ENCODE results near the gene WDHD1.
"Not testable (repeated sequence)": the region's sequence is repeated elsewhere in the genome, so short reads cannot be mapped to it uniquely, and the experiment has no call there.

The WDHD1 gene

GRCh38 chr14:55038708-55039107, 11.8 kb upstream of the WDHD1 start:
- TF ChIP-seq CTCF (IDR thresholded peaks at IDR 0.05; ENCODE audit: insufficient read depth, low read length, poor library complexity, severe bottlenecking): no peak
- TF ChIP-seq EZH2phosphoT487 (conservative IDR thresholded peaks at IDR 0.05; ENCODE audit: low read length): no peak
- H3K9me3 ChIP-seq (ENCODE audit: insufficient read depth, low read length): no peaks in the 10 kb centered on the region
- H3K9ac ChIP-seq (ENCODE audit: low read length): no peak overlapping the region
- peaks cover 37% of the 10 kb centered on the region for H3K36me3 ChIP-seq (ENCODE audit: low read length)
- no peak overlapping the region for H3K27ac ChIP-seq (ENCODE audit: low read depth, low read length)
- H4K20me1 ChIP-seq (ENCODE audit: low read depth, low read length): no peaks in the 10 kb centered on the region
- H3K79me2 ChIP-seq (ENCODE audit: insufficient read depth, low read length): peaks cover 84% of the 10 kb centered on the region
- peaks cover 6% of the 10 kb centered on the region; the same call in 1 of the 2 replicates for H3F3A ChIP-seq (ENCODE audit: insufficient read depth)
- H3K9me2 ChIP-seq (replicated peaks; ENCODE audit: insufficient read depth, low read length): no peaks in the 10 kb centered on the region
- H3K4me2 ChIP-seq (ENCODE audit: low read depth, low read length, poor library complexity, severe bottlenecking): no peak overlapping the region
- H3K4me3 ChIP-seq (ENCODE audit: insufficient read depth, low read length, poor library complexity, severe bottlenecking): no peak overlapping the region
- H2AFZ ChIP-seq (ENCODE audit: low read depth, low read length, severe bottlenecking): no peak overlapping the region
- no peaks in the 10 kb centered on the region for H3K27me3 ChIP-seq (ENCODE audit: low read length)

GRCh38 chr14:55037995-55038394, 11.1 kb upstream of the WDHD1 start:
- not testable (repeated sequence) for H3K9ac ChIP-seq (ENCODE audit: low read length); H2AFZ ChIP-seq (ENCODE audit: low read depth, low read length, severe bottlenecking); H3K9me3 ChIP-seq (ENCODE audit: insufficient read depth, low read length); H3K4me3 ChIP-seq (ENCODE audit: insufficient read depth, low read length, poor library complexity, severe bottlenecking); H3K9me2 ChIP-seq (replicated peaks; ENCODE audit: insufficient read depth, low read length); H3K4me2 ChIP-seq (ENCODE audit: low read depth, low read length, poor library complexity, severe bottlenecking); H4K20me1 ChIP-seq (ENCODE audit: low read depth, low read length); H3F3A ChIP-seq (ENCODE audit: insufficient read depth); H3K27ac ChIP-seq (ENCODE audit: low read depth, low read length); H3K27me3 ChIP-seq (ENCODE audit: low read length)
- H3K36me3 ChIP-seq (ENCODE audit: low read length): peaks cover 35% of the 10 kb centered on the region
- peaks cover 87% of the 10 kb centered on the region for H3K79me2 ChIP-seq (ENCODE audit: insufficient read depth, low read length)

- Histone ChIP-seq H3K27ac (ENCODE audit: low read depth, low read length) (peak overlapping the region; percentile 18; the same call in 1 of the 2 replicates), H3K36me3 (ENCODE audit: low read length) (peaks cover 27% of the 10 kb centered on the region; the same call in 1 of the 2 replicates)
Measured at GRCh38 chr14:55031190-55031589, 4.3 kb upstream of the WDHD1 start.

More at GRCh38 chr14:55031190-55031589, 4.3 kb upstream of the WDHD1 start:
- no peak overlapping the region for H3K4me3 ChIP-seq (ENCODE audit: insufficient read depth, low read length, poor library complexity, severe bottlenecking)
- no peak for TF ChIP-seq CTCF (IDR thresholded peaks at IDR 0.05; ENCODE audit: insufficient read depth, low read length, poor library complexity, severe bottlenecking)
- no peak for TF ChIP-seq EZH2phosphoT487 (conservative IDR thresholded peaks at IDR 0.05; ENCODE audit: low read length)
- no peaks in the 10 kb centered on the region for H3F3A ChIP-seq (ENCODE audit: insufficient read depth)
- no peaks in the 10 kb centered on the region for H3K27me3 ChIP-seq (ENCODE audit: low read length)
- peaks cover 95% of the 10 kb centered on the region for H3K79me2 ChIP-seq (ENCODE audit: insufficient read depth, low read length)
- H4K20me1 ChIP-seq (ENCODE audit: low read depth, low read length): peaks cover 21% of the 10 kb centered on the region; the same call in 1 of the 2 replicates
- peak overlapping the region; percentile 18 for H3K9ac ChIP-seq (ENCODE audit: low read length)
- no peaks in the 10 kb centered on the region for H3K9me3 ChIP-seq (ENCODE audit: insufficient read depth, low read length)
- H2AFZ ChIP-seq (ENCODE audit: low read depth, low read length, severe bottlenecking): no peak overlapping the region
- H3K9me2 ChIP-seq (replicated peaks; ENCODE audit: insufficient read depth, low read length): no peaks in the 10 kb centered on the region
- peak overlapping the region; percentile 91 for H3K4me2 ChIP-seq (ENCODE audit: low read depth, low read length, poor library complexity, severe bottlenecking)

Measured in SU-DHL-6 (cell line).